ENCODE results near the gene UFC1.

The UFC1 gene

DNA sequence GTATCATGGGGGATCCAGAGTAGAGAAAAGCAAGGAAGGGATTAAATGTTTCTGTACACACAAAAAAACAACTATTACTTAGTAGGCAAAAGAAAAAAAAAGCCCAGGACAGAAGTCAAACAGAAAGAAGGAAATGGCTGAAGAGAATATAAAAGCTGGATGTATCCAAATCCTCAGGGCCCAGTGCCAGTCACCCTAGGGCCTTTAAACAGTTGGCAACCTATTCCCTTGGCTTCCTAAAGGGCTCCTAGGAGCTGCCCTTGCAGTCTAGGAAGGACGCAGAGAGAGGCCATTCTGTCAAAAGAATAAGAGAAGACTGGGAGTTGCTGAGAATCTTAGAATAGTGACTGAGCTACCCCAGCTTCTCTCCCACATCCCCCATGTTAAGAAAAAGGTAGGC is 18.6 kb downstream of the UFC1 start:
- no peak for FAIRE-seq

DNA sequence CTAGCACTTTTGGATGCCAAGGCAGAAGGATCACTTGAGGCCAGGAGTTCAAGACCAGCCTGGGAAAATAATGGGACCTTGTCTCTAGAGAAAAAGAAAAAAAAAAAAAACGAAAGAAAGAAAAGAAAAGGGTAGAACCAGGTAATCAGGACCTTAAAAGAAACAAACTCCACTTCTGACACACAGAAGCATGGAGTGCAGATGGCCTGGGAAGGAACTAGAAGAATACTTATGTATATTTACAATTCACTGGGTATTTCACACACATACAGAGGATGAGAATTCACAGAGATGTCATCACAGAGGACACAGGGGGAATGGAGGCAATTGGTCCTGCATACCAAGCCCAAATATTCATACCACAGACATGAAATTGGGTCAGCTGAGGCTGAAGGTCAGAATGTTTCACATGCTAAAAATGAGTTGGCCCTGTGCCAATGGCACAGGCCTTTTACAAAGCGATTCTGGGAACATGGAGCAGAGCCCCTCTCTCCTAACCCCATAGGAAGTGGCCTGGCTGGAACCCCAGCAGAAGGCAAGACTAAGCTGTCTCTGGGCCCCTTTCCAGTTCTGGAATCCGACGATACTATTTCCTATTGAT is 19.1 kb downstream of the UFC1 start:
- no peak for FAIRE-seq

DNA sequence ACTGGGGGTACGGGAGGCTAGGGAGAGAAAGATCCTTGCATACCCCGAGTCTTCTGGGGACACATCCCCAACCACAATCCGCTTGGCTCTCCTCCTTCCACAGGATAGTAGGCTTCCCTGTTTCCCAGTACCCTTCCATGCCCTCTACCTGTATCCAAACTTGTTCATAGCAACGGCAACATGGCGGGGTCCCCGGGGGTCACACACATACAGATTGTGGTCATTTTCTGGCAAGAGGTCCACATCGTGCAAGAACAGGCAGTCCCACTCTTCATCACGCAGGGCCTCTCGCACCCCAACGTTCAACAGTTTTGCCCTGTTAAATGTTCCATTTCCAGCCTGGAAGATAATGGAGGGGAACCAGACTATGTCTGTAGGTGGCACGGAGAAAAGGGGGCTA is 19.9 kb downstream of the UFC1 start:
- no peak for FAIRE-seq

DNA sequence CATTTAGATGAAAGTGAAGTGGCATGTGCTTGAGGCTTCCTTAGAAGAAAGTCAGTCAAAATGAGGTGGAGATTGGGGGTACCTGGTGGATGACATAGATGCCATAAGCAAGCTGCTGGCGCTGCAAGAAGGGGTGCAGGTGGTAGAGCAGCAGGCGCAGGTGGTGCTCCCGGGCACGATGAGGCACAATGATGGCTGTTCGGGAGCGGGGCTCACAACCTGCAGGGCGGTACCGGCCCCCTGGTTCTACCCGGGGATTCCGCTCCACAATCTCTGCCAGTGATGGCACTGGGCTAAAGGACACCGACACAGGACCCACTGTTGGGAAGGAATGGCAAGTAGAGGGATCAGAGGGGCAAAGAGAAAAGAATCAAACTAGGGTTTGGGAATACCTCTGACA is 21.1 kb downstream of the UFC1 start:
- no peak for FAIRE-seq

DNA sequence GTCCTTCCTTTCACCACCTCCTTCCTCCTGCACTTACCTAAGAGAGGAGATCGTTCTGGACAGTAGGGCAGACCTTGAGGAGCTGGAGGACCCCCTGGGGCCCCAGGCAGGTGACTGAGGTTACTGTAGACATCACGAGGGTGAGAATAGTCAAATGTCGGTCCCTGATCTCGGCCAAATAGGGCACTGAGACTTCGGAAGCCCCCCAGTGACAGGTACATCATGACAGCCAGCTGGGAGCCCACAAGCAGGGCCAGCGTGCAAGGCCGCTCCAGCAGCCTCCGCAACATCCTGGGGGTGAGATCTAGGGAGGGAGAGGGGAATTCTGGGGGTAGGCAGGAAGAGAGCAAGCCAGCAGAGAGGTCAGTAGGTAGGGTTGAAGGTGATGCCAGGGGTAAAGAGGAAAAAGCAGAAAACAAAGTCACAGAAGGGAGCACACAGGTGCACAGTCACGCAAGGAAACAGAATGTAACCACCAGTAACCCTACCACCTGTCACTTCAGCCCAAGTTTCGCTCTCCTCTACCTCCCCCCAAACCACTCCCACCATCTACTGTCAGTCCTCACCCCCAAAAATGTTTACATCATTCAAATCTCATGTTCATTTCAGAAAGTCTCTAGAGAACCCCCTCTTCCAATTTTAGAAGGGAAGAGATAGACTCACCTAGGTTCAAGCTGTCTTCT is 22.1 kb downstream of the UFC1 start:
- no peak for FAIRE-seq

DNA sequence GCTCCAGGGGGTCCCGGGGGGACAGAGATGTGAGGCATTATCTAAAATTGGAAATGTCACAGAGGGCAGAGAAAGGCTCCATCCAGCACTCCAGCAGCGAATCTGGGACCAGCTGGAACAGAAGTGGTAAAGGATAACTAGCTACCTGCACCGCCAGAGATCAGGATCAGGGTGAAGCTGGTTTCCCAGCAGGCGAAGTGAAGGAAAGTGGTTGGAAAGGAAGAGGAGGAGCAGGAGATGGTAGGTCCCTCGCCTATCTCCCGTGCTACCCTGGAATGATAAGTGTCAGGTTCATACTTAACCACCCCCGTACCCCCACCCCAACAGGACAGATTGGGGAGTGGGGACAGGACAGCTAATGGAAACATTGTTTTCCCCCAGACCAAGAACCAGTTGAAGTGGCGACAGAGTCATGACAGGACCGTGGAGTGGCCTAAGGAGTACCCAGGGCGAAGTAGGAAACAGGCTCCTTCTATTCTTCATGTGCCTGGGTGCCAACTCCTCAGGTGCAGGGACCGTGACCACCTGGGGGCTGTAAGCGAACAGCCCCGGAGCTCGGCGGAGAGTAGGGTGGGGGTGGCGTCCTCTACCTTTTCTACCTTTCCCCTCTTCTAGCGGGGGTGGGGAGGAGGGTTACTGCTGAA is 22.8 kb downstream of the UFC1 start:
- FAIRE-seq = no peak

DNA sequence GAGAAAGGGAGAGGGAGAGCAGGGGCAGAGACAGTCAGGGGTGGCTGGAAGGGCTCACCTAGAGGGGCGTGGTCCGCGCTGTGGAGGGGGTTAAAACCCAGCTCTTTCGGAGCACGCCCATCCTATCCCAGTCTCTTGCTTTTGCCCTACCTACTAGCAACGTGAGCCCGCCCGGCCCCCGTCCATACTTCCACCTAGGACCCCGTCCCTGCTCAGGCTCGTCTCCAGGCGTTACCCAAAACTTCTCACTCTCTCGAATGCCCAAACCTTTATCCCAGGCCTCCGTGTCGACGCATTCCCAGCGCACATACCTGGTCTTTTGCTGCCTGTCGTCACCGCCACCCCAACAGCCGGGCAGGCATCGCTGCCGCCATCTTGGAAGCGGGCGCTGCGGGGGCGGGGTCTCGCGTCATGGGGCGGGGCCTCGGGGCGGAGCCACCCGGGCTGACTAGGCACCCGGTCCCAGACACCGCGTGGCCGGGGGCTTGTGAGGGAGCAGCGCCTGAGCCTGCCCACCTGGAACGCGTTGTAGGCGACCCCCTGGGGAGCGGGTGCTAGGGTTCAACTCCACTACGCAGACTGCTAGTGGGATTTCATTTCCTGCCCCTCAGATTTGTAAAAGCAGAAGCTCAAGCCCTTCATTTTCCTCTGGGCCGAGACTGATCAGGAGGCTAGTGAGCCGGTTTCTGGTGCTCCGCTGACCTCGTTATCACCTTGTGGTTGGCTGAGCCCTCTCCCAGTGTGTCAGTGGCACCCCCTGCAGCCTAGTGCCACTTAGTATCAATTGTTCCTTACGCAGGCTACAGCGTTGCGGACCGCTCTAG is 23.5 kb downstream of the UFC1 start, which contains the start of gene B4GALT3:
Gene B4GALT3 (minus strand): TSS at position 396 of the 824 bp plus-strand sequence. CDS start 1,447 bp downstream, outside the sequence.
- FAIRE-seq = no peak

DNA sequence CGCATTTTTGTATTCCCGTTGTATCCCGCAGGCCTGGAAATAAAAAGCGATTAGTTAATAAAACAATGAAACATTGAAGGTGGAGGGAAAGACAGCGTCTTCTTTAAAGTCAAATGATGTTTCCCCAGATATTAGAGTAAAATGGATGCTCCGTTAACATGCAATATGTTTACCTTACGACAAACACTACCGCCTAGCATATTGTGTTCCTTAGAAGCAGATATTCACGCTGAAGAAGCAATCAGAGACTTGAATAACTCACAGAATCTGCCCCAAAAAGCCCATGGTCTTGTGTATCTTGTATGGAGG is 24.1 kb downstream of the UFC1 start:
- FAIRE-seq = no peak

DNA sequence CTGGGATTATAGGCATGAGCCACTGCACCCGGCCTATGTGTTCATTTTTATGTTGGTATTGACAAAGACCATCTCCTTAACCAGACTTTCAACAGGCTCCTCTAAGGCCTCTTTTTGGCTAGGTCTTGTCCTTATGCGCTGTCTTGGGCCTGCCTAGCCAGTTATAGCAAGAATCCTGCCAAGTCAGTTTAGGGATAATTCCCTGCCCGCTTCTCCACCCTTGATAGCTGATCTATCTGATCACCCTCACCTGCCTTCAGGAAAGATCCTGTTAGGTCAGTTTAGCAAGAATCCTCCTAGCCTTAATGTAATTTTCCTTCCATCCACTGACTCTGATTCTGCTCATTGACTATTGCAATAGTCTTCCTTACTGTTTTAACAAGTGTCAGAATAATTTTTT is 25.9 kb downstream of the UFC1 start:
- FAIRE-seq = no peak

DNA sequence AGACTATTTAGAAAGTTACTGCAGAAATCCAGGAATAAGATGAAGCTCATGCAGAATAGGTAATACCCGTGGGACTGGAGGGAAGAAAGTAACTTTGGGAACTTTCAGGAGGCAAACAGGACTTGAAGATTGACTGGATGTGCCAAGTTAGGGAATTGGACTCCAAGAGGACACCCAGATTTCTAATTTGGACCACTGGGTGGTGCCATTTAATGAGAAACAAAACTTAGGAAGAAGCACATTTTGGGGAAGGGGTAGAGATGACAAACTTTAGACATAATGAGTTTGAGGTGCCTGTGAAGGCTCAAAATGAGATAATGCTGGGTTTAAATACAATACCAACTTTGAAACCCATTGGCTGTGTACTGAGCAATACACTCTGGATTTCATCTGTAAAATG is 26.9 kb downstream of the UFC1 start:
- no peak for FAIRE-seq

DNA sequence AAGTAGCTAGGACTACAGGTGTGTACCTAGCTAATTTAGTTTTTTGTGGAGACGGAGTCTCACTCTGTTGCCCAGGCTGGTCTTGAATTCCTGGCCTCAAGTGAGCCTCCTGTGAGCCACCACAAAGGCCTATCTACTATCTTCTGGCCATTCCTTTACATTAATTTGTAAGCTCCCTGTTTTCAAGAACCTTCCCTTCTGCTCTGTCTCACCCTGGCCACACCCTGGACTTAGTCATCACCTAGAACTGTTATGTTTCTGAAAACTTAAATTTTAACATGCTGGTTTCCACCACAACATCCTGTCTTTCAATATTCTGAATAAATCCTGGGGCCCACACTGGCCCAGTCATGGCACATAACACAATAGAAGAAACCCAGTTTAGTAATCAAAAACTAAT is 28.4 kb downstream of the UFC1 start:
- FAIRE-seq = no peak

DNA sequence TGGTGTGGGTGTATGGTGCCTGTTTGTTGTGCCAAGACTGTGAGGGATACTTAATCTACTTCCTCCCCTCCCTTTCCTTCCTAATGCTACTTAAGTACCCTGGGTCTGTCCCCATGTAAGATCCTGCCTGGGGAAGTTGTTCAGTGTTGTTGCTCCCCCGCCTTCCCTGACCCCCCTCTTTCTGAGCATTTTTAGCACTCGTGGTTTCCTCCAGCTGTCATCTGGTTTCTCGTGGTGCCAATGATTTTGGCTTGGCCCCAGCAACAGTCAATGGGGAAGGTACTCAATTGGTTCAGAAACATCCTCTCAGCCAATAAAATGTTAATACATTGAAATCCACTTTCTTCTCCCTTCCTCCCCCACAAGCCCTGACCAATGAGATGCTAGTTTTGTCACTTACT is 31.5 kb downstream of the UFC1 start:
- no peak for FAIRE-seq

DNA sequence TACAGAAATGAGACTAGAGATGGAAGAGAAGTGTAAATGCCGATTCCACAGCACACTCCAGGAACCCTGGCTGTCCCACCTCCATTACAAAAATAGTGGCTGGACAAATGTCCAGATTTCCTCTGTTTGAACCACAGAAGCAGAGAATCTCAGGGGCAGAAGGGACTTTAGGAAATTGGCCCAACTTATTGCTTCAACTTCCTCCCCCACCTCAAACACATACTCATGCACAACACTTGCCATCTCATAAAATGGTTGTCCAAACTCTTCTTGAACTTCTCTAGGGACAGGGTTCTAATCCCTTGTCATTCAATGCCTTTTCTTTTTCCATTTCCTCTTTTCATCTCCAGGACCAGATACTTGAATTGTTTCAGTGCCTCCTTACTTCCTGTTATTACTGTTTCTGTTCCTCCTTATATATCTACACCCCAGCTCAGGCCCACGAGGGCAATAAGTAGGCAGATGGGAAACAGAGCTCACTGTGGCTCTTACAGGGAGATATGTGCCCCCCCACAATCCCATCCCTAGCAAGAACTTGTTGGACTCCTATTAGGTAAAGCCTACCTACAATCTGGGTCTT is 32.0 kb downstream of the UFC1 start:
- FAIRE-seq = no peak

DNA sequence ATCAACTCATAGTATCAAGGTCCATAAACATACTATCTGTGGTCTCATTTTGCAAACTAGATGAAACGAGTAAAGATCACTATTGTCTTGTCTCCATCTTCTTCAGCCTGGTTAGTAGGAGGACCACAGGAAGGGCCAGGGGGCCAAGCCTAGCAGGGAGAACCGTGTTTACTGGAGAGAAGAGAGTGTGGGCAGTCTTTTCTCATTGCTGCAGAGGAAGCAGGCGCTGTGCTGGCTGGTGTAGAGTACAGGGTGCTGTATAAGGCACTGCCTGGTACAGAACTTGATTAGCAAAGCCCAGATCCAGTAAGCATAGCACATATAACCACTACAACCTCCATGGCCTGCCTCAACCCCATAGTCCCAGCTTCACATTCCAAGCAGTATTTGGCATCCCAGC is 33.5 kb downstream of the UFC1 start:
- no peak for FAIRE-seq

DNA sequence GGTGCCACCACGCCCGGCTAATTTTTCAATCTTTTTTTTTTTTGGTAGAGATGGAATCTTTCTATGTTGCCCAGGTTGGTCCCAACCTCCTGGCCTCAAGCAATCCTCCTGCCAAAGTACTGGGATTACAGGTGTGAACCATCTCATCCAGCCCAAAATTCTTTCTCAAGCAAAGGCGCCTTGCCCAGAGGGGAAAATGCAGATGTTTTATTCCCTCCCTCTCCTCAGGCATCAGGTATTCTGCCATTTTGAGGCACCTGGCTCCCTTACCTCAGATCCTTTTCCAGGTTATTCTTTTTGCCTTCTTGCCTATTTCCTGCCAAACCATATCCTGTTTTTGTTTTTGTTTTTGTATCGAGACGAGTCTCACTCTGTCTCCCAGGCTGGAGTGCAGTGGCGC is 34.6 kb downstream of the UFC1 start:
- FAIRE-seq = no peak

DNA sequence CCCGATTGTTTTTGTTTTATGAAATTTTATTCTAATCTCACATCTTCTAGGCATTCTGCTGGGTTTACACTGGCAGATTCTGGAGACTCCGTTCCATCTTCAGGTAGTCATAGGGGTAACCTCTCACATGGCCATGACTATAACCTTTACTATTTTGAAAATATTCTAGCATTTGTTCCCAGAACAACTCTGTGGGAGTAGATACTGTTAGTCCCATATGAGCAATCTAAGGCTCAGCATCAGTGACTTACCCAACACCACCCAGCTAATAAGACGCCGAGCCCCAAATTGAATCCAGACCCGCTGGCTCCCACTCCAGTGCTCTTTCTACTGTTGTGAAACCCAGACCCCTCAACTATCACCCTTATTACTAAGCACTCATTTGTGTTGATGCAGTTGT is 35.3 kb downstream of the UFC1 start:
- FAIRE-seq = no peak

DNA sequence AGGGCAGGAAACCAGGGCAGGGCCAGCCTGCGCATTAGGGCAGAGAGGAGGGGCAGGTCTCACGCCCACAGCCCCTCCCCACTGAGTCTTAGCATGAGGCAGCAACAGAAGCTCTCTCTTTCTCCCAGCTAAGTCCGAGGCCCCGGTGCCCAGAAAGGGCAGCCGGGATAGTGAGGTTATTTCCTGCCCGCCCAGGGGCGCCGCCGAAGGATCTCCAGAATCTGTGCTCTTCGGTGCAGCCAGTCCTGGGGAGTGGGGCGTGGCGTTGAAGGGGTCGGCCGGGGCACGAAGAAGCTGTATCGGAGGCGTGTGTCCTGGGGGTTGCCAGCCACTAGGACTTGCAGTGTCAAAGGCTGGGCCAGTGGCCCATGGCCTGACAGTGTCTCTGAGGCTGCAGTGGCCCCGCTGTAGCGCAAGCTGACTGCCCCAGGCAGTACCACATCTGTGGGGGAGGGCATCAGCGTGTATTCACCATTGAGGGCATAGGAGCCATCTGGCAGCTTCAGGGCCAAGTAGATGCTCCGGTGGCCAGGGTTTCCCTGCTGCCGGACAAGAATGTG is 37.3 kb downstream of the UFC1 start:
- no peak for FAIRE-seq

DNA sequence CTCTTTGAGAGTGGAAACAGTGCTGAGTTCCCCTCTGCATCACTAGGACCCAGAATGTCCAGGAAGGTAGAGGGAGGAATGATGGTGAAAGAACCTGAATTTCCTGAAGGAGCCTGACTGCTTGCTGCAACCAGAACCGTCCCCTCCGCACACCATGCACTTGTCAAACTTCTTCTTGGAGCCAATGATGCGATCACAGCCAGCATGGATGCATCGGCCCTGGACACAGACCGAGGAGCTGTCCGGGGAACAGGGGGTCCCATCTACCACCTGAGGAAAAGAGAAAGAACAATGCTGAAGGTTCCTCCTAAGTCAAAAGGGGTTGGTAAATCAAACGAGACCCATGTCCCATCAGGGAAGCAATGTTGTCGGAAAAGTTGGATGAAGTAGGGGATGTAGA is 38.2 kb downstream of the UFC1 start:
- FAIRE-seq = no peak

DNA sequence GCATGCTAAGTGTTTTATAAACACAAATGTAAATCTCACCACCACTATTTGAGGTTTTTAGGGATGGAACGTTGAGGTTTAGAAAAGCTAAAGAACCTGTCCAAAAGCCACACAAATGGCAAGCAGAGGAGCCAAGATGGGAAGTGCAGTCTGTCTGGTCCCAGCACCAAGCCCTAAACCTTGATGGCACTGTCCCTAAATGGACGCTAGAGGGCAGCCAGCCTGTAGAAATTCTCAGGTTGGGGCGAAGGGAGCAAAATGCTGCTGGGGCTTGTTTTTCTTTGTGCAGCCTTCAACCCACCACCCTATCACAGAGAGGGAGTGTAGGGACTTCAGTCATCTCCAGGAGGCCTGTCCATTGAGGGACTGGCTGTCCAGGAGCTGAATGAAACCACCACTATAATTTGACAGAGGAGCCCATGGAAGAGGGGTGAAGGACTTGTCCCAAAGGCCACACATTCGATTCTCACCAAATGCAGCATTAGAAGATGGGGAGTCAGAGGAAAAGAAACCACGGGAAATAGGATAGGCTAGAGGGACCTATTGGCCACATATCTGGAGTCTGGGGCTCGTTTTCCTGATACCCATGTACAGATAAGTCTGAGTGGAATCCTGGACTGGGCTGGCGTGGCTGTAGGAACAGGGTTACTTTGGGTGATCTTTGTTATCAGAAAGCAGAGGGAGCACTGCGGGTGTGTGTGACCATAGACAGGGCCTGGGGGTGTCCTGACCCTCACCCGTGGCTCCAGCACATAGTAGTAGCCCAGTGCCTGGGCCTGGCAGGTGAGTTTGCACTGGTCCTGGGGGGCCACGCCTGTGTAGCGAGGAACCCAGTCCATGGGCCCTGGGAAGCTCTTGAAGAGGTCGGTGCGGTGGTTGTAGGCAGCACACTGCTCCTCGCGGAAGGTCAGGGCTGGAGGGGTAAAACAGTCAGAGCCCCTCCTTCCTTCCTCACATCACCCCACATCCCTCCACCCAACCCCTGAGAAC is 39.0 kb downstream of the UFC1 start:
- no peak for FAIRE-seq

DNA sequence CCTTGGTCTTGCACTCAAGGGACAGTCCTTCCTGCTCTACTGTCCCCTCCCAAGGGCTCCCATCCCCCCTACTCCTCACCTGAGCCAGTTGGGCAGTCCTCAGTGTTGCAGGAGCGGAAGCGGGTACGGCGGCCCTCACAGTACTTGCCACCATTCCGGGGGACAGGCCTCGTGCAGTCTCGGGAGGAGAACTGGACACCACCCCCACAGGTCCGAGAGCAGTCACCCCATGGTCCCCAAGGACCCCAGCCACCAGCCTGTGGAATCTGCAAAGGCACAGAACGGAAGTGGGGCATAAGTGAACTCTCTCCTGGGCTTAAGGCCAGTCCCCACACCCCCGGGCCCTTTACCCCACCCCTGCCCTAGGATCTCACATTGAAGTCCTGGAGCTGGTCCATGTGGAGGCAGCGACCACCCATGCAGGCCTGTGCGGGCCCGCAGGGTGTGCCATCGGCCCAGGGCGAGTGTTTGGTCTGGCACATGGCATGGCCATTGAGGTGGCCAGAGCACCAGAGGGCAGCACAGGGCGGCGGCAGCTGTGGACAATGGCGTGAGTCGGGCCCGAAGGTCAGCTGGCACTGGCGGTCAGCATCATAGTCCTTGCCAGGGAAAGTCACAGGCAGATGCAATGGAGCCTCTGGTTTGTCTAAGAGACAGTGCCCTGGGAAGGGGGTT is 39.9 kb downstream of the UFC1 start:
- FAIRE-seq = no peak

DNA sequence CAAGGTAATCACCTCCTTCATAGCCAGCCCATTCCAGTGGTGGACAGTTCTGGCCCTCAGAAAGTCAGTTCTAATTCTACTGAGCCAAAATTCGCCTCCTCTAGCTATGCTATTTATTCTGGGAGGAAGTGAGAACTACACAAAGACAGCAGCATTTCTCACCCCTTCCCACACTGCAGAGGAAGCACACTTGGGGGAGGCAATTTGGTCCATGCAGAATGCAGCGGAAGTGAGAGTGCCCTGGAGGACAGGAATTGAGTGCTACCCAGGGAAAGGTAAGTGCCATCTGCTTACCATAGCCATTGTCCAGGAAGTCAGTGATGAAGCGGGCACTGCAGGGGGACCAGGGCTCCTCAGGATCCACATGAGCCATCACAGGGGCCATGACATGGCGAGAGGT is 41.4 kb downstream of the UFC1 start:
- no peak for FAIRE-seq
